ENCODE measurements around the gene TIGD4. TPM values are rescaled to one million over a fixed set of nuclear protein-coding genes. Genes with fewer than 3 reads are reported as not detected.

The TIGD4 gene
- total RNA-seq, 1 experiment from 2014 or later: 0.33 TPM

- peaks cover 5% of the 10 kb centered on the region for H3K4me1 ChIP-seq (ENCODE audit: control insufficient read depth, insufficient read depth, low read length)
- peaks cover 3% of the 10 kb centered on the region; the same call in 1 of the 2 replicates for H3K36me3 ChIP-seq (ENCODE audit: control insufficient read depth, insufficient read depth, low read length)
- no peaks in the 10 kb centered on the region for H3K9me3 ChIP-seq (ENCODE audit: control insufficient read depth, insufficient read depth, low read depth, low read length)
- TF ChIP-seq SIN3A (IDR thresholded peaks at IDR 0.05; ENCODE audit: borderline replicate concordance, insufficient read depth, low read depth, low read length) (no peak), POLR2AphosphoS5 (IDR thresholded peaks at IDR 0.05; ENCODE audit: low read depth, low read length) (no peak), REST (IDR thresholded peaks at IDR 0.05; ENCODE audit: insufficient read depth in 1 of 2, low read depth in 2 of 2, low read length in 1 of 2) (no peak), CTCF (IDR thresholded peaks at IDR 0.05) (no peak), TCF7L2 (IDR thresholded peaks at IDR 0.05; ENCODE audit: low read depth, low read length) (no peak)
- in situ Hi-C loops (cut with HindIII; ENCODE audit: low pct_unique_long_range_greater_than_20kb, low sequenced_read_pairs): no loop called here
- H3K27ac ChIP-seq (ENCODE audit: low read length): peak overlapping the region; percentile 84
- POLR2A ChIA-PET: interaction anchor here (0.7 kb wide), 1 partner anchor 16 kb away, joined by 5 read pairs; no protein-coding TSS in a partner anchor
- H3K27me3 ChIP-seq (ENCODE audit: control insufficient read depth, insufficient read depth, low read length): no peaks in the 10 kb centered on the region
- ATAC-seq (no peak), DNase-seq (ENCODE audit: low read depth, low spot score) (no peak)
- H3K4me3 ChIP-seq (ENCODE audit: low read depth in 2 of 2, low read length in 2 of 2): peak overlapping the region; percentile 88 to 94
- CTCF ChIA-PET: interaction anchor here (0.5 kb wide), 1 partner anchor 1175 kb away, joined by 3 read pairs; no protein-coding TSS in a partner anchor
- intact Hi-C loops (cut with micrococcal nuclease; ENCODE audit: unreplicated experiment): no loop called here
- BruUV-seq (replicated peaks): TSS peak; percentile 69
Measured at GRCh38 chr4:152778656-152779512, 646 bp downstream of the TIGD4 start.

GRCh38 chr4:152777488-152777887, 2.0 kb downstream of the TIGD4 start:
- BruUV-seq (replicated peaks): no TSS peak
- ChIA-PET CTCF (no interaction called here), POLR2A (no interaction called here)
- peaks cover 3% of the 10 kb centered on the region; the same call in 1 of the 2 replicates for H3K36me3 ChIP-seq (ENCODE audit: control insufficient read depth, insufficient read depth, low read length)
- in situ Hi-C loops (cut with HindIII; ENCODE audit: low pct_unique_long_range_greater_than_20kb, low sequenced_read_pairs): no loop called here
- H3K9me3 ChIP-seq (ENCODE audit: control insufficient read depth, insufficient read depth, low read depth, low read length): no peaks in the 10 kb centered on the region
- intact Hi-C loops (cut with micrococcal nuclease; ENCODE audit: unreplicated experiment): no loop called here
- DNase-seq (ENCODE audit: low read depth, low spot score): no peak
- H3K27me3 ChIP-seq (ENCODE audit: control insufficient read depth, insufficient read depth, low read length): no peaks in the 10 kb centered on the region
- no peak for TF ChIP-seq POLR2AphosphoS5 (IDR thresholded peaks at IDR 0.05; ENCODE audit: low read depth, low read length)
- no peak for TF ChIP-seq REST (IDR thresholded peaks at IDR 0.05; ENCODE audit: insufficient read depth in 1 of 2, low read depth in 2 of 2, low read length in 1 of 2)
- no peak for TF ChIP-seq SIN3A (IDR thresholded peaks at IDR 0.05; ENCODE audit: borderline replicate concordance, insufficient read depth, low read depth, low read length)
- no peak for TF ChIP-seq TCF7L2 (IDR thresholded peaks at IDR 0.05; ENCODE audit: low read depth, low read length)
- no peak for TF ChIP-seq CTCF (IDR thresholded peaks at IDR 0.05)
- no peak overlapping the region for H3K27ac ChIP-seq (ENCODE audit: low read length)
- ATAC-seq: no peak
- peaks cover 5% of the 10 kb centered on the region for H3K4me1 ChIP-seq (ENCODE audit: control insufficient read depth, insufficient read depth, low read length)
- H3K4me3 ChIP-seq (ENCODE audit: low read depth in 2 of 2, low read length in 2 of 2): no peak overlapping the region
